ENCODE data around the gene TRPM5. TPM values are rescaled to one million over a fixed set of nuclear protein-coding genes. Genes with fewer than 3 reads are reported as not detected.

Gene TRPM5
- total and polyA plus RNA-seq, 11 donors = not detected

DNA sequence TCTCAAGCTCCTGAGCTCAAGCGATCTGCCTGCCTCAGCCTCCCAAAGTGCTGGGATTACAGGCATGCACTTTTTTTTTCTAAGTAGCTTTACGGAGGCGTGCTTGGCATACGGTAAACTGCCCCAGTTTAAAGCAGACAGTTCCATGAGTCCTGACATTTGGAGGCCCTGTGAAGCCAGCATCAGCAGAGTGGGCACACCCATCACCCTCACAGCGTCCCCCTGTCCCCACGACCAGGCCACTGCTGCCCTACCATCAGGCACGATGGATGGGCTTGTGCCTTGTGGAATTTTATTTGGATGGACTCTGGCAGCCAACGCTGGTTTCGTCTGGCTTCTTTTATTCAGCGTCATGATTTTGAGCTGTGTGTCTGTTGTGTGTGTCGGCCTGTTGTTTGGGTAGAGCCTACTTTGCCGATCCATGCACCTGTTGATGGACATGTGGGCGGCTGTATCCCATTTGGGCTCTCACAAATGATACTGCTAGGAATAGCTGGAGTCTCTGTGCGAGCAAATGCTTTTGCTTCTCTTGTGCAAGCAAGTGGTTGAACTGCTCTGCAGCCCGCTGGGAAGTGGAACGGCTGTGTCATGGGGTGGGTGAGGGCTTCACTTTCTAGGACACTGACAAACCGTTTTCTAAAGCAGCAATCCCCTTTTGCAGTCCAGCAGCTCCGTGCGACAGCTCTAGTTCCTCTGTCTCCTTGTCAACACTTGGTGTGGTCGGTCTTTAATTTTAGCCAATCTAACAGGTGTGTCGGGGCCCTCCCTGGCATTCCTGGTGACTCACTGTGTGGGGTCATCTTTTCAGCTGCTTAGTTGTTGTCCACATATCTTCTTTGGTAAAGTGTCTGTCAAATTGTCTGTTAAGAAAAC is 24.3 kb upstream of the TRPM5 start:
- Histone ChIP-seq H3K27me3 (no peaks in the 10 kb centered on the region), H3K4me1 (peaks cover 0 to 52% (median 23%) of the 10 kb centered on the region in 12 donors), H3K4me3 (no peak overlapping the region), H3K36me3 (no peaks in the 10 kb centered on the region), H3K27ac (no peak overlapping the region), H3K9me3 (no peaks in the 10 kb centered on the region)
- 77 to 87% (median 84%) methylated on average over 21 of the region's 21 CpGs for WGBS, 4 donors
- DNase-seq (peak in 1 of 5 donors; percentile 36), ATAC-seq (no peak)
- no peak for TF ChIP-seq POLR2A (IDR thresholded peaks at IDR 0.05)
- TF ChIP-seq, protein P1, sequence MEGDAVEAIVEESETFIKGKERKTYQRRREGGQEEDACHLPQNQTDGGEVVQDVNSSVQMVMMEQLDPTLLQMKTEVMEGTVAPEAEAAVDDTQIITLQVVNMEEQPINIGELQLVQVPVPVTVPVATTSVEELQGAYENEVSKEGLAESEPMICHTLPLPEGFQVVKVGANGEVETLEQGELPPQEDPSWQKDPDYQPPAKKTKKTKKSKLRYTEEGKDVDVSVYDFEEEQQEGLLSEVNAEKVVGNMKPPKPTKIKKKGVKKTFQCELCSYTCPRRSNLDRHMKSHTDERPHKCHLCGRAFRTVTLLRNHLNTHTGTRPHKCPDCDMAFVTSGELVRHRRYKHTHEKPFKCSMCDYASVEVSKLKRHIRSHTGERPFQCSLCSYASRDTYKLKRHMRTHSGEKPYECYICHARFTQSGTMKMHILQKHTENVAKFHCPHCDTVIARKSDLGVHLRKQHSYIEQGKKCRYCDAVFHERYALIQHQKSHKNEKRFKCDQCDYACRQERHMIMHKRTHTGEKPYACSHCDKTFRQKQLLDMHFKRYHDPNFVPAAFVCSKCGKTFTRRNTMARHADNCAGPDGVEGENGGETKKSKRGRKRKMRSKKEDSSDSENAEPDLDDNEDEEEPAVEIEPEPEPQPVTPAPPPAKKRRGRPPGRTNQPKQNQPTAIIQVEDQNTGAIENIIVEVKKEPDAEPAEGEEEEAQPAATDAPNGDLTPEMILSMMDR (IDR thresholded peaks at IDR 0.05) = no peak
- intact Hi-C loops (cut with DNase I) = no loop called here

DNA sequence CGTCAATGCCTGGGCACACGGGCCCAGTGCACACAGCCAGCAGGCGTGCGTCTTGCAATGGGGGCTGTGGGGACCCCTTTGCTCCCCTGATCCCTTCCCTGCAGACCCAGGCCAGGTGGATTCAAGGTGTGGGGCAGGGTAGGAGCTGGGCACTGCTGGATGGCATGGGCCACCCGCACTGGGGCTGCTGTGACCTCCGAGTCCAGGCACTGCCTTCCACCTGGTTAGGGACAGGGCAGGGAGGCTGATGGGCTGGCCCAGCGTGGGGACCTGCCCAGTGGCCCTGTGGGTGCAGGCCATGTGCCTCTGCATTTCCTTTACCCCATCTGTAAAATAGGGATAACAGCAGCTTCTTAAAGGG is 23.4 kb upstream of the TRPM5 start:
- H3K9me3 ChIP-seq = no peaks in the 10 kb centered on the region
- no peak for TF ChIP-seq POLR2A (IDR thresholded peaks at IDR 0.05)
- TF ChIP-seq, protein P1 (IDR thresholded peaks at IDR 0.05) = no peak
- no peak for ATAC-seq
- peaks cover 0 to 51% (median 23%) of the 10 kb centered on the region in 12 donors for H3K4me1 ChIP-seq
- no peak for DNase-seq
- no peaks in the 10 kb centered on the region for H3K27me3 ChIP-seq
- no peaks in the 10 kb centered on the region for H3K36me3 ChIP-seq
- H3K4me3 ChIP-seq = no peak overlapping the region
- no peak overlapping the region for H3K27ac ChIP-seq
- intact Hi-C loops (cut with DNase I) = no loop called here
- WGBS, 4 donors = 86 to 92% (median 92%) methylated on average over 4 to 7 of the region's 7 CpGs

DNA sequence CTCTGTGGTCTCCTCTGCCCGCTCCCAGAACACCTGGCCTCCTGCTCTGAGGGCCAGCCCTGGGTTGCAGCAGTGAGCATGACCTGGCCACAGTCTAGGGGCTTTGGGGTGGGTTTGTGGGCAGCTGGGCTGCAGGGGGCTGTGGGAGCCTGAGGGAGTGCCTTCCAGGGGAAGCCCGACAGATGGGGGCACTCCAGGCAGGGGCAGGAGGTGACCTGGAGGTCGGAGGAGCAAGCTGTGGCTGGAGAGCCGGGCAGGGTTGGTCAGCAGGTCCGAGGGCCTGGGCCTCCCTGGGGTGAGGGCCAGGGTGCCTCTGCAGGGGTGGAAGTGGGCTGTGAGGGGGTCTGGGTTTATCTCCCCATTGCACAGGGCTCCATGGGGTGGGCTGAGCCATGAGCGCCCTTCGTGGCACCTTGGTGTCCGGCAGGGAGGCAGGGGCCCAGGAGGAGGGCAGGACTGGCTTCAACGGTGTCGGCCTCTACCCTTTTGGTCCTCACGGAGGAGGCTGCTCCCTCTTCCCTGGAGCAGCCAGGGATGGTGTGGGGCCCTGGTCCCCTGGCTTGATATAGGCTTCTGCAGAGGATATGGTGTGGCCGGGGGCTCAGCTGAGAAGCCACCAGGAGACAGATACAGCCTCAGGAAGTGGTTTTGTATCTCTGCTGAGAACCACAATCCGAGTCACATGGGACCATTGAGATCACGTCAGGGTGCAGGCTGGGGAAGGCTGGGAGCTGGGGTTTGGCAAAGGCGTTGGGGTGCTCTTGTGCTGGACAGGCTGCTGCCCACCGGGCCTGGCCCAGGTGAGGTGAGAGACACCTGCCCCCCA is 22.8 kb upstream of the TRPM5 start:
- peaks cover 0 to 57% (median 25%) of the 10 kb centered on the region in 12 donors for H3K4me1 ChIP-seq
- H3K36me3 ChIP-seq = no peaks in the 10 kb centered on the region
- intact Hi-C loops (cut with DNase I) = no loop called here
- TF ChIP-seq POLR2A (IDR thresholded peaks at IDR 0.05) = no peak
- TF ChIP-seq, protein P1 (IDR thresholded peaks at IDR 0.05) = no peak
- no peaks in the 10 kb centered on the region for H3K27me3 ChIP-seq
- H3K4me3 ChIP-seq = no peak overlapping the region
- no peaks in the 10 kb centered on the region for H3K9me3 ChIP-seq
- ATAC-seq (no peak), DNase-seq (peak in 2 of 5 donors; percentile 8 to 61)
- H3K27ac ChIP-seq = peak overlapping the region in 3 of 12 donors; percentile 91 to 93 (median 92)
- 70 to 84% (median 77%) methylated on average over 11 to 16 of the region's 16 CpGs for WGBS, 4 donors

Measured in heart left ventricle (tissue), 16 donors.